CD4-positive, CD25-positive, alpha-beta regulatory T cell (primary cell): Measurements from ENCODE around the gene HEPACAM2. TPM values are rescaled to one million over a fixed set of nuclear protein-coding genes. Genes with fewer than 3 reads are reported as not detected.

Source experiments
- ATAC-seq, 2 donors: fragments of 150-1000 bp; cut with Tn5 transposase; one replicate each; pipeline ENCODE4 v1.10.0; 2021; ENCODE audit warnings: low read depth in 2 of 2, moderate number of reproducible peaks in 2 of 2, moderate library complexity in 1 of 2
- DNase-seq, 3 donors: peaks; one replicate each; pipeline versions ENCODE4 v3.0.0 to v3.0.0-alpha.2; 2012 to 2022; ENCODE audit warnings: mixed read lengths in 1 of 3
- H3K27ac ChIP-seq: one replicate; pipeline ENCODE4 v1.7.0; 2013; ENCODE audit warnings: mild to moderate bottlenecking, low read length; ENCODE audit not compliant: insufficient read depth, poor library complexity, severe bottlenecking
- H3K27me3 ChIP-seq: one replicate; pipeline ENCODE4 v1.7.0; 2013; ENCODE audit warnings: low read length; ENCODE audit not compliant: control insufficient read depth, insufficient read depth
- H3K36me3 ChIP-seq: one replicate; pipeline ENCODE4 v1.7.0; 2013; ENCODE audit warnings: mild to moderate bottlenecking, low read length, moderate library complexity; ENCODE audit not compliant: control insufficient read depth, insufficient read depth
- H3K4me1 ChIP-seq: 2 replicates; pipeline ENCODE4 v1.7.0; 2013; ENCODE audit warnings: mild to moderate bottlenecking, low read length; ENCODE audit not compliant: insufficient read depth, control insufficient read depth, poor library complexity, severe bottlenecking
- H3K4me3 ChIP-seq: one replicate; pipeline ENCODE4 v1.7.0; 2013; ENCODE audit warnings: low read depth, mild to moderate bottlenecking, low read length, moderate library complexity
- H3K9me3 ChIP-seq, 2 experiments: 1 replicate in 1 of 2; 2 replicates in 1 of 2; pipeline ENCODE4 v1.7.0; 2013; ENCODE audit warnings: low read length in 2 of 2, mild to moderate bottlenecking in 1 of 2, moderate library complexity in 1 of 2; ENCODE audit not compliant: control insufficient read depth in 2 of 2
- H3K27ac Mint-ChIP-seq, 3 donors: one replicate each; pipeline ENCODE4 v1.8.0; 2020 to 2022; ENCODE audit warnings: mild to moderate bottlenecking in 3 of 3, mixed read lengths in 3 of 3, moderate library complexity in 2 of 3
- H3K27me3 Mint-ChIP-seq: one replicate; pipeline ENCODE4 v1.8.0; 2022; ENCODE audit warnings: mild to moderate bottlenecking, mixed read lengths
- H3K36me3 Mint-ChIP-seq: one replicate; pipeline ENCODE4 v1.8.0; 2020; ENCODE audit warnings: mixed read lengths
- H3K4me1 Mint-ChIP-seq, 4 donors: one replicate each; pipeline ENCODE4 v1.8.0; 2020 to 2022; ENCODE audit warnings: mixed read lengths in 4 of 4, mild to moderate bottlenecking in 1 of 4
- H3K4me3 Mint-ChIP-seq, 4 donors: one replicate each; pipeline ENCODE4 v1.8.0; 2020 to 2022; ENCODE audit warnings: mild to moderate bottlenecking in 4 of 4, mixed read lengths in 4 of 4, moderate library complexity in 3 of 4
- H3K9me3 Mint-ChIP-seq, 7 donors: one replicate each; pipeline ENCODE4 v1.8.0; 2020 to 2022; ENCODE audit warnings: mixed read lengths in 7 of 7, mild to moderate bottlenecking in 3 of 7, moderate library complexity in 2 of 7
- polyA plus RNA-seq, 4 donors: library from polyadenylated mRNA; unstranded; fragments of 300-500 nt; fragmentation: Illumina TruSeq; gene quantifications; one replicate each; pipeline ENCODE4 v1.2.3, GENCODE V29; 2021
- total RNA-seq: library from RNA; stranded (reverse); gene quantifications from one replicate; pipeline ENCODE4 v1.2.3, GENCODE V29; 2022

HEPACAM2 gene
- total and polyA plus RNA-seq, 5 donors from 2014 or later = not detected

DNA sequence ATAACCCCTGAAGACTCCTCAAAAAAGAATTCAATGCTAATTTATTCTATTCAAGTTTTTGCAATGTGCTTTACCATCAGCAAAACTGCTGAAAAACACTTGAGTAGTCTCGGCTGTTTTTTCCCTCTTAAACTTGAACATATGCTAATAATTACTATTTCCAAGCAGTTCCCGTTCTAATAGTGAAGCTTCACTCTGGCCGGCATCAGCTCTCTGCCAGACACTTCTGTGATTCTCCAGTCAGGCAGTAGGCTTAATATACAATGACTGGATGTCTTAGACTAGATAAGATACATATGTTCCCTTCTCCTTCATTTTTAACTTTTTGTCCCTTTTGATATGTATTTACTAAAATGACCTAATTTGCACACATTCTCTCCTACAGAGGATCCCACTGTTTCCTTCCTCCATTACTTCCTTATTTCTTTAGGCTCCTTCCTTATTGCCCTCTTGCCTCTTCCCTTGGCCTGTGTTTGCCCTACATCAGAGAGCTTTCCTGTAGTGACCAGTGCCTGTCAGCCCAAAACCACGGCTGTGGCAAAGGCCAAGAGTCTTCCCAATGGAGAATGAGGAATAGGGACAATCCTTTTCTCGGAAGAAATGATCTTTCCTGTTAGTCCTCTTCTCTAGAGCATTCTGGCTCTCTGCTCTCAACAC is 23.5 kb downstream of the HEPACAM2 start:
- Histone ChIP-seq H3K4me3 (no peak overlapping the region), H3K27ac (no peak overlapping the region), H3K4me1 (no peaks in the 10 kb centered on the region), H3K27me3 (peaks cover 20% of the 10 kb centered on the region), H3K36me3 (no peaks in the 10 kb centered on the region), H3K9me3 (no peaks in the 10 kb centered on the region)
- no peak overlapping the region for H3K4me3 Mint-ChIP-seq
- H3K36me3 Mint-ChIP-seq = no peaks in the 10 kb centered on the region
- no peaks in the 10 kb centered on the region for H3K9me3 Mint-ChIP-seq
- peak overlapping the region in 1 of 3 donors; percentile 72 for H3K27ac Mint-ChIP-seq
- no peak for DNase-seq
- peaks cover 0 to 4% (median 0%) of the 10 kb centered on the region in 4 donors for H3K4me1 Mint-ChIP-seq
- peaks cover 43% of the 10 kb centered on the region for H3K27me3 Mint-ChIP-seq
- ATAC-seq = no peak

DNA sequence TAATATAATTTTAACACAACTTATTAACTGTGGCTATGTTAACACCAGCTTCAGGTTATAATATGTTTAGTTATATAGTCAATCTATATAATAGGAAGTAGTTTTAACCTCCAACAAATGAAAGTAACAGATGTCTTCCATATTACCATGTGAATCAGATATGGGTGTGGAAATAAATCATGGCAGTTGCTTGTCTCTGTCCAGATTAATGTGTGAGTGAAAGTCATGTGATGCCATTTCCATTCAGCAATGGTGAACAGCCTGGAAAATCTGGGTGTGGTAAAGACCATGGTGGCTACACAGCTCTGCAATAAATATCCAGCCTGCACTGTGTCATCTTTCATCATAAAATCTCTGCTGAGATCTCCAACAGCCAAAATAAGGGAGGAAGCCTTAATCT is 27.8 kb downstream of the HEPACAM2 start:
- Mint-ChIP-seq H3K4me3 (no peak overlapping the region), H3K4me1 (no peaks in the 10 kb centered on the region), H3K27me3 (peaks cover 43% of the 10 kb centered on the region), H3K36me3 (no peaks in the 10 kb centered on the region), H3K27ac (no peak overlapping the region), H3K9me3 (peaks cover 0 to 3% (median 0%) of the 10 kb centered on the region in 7 donors)
- Histone ChIP-seq H3K4me1 (no peaks in the 10 kb centered on the region), H3K27me3 (peaks cover 23% of the 10 kb centered on the region), H3K9me3 (no peaks in the 10 kb centered on the region), H3K36me3 (no peaks in the 10 kb centered on the region), H3K4me3 (no peak overlapping the region), H3K27ac (no peak overlapping the region)
- no peak for ATAC-seq
- no peak for DNase-seq

GRCh38 chr7:93196336-93196735 is 29.9 kb downstream of the HEPACAM2 start:
- H3K4me1 Mint-ChIP-seq = no peaks in the 10 kb centered on the region
- Histone ChIP-seq H3K36me3 (no peaks in the 10 kb centered on the region), H3K4me1 (no peaks in the 10 kb centered on the region), H3K4me3 (no peak overlapping the region), H3K27me3 (peaks cover 31% of the 10 kb centered on the region), H3K27ac (no peak overlapping the region), H3K9me3 (no peaks in the 10 kb centered on the region)
- DNase-seq (no peak), ATAC-seq (no peak)
- no peak overlapping the region for H3K4me3 Mint-ChIP-seq
- no peak overlapping the region for H3K27ac Mint-ChIP-seq
- no peaks in the 10 kb centered on the region for H3K36me3 Mint-ChIP-seq
- peaks cover 0 to 3% (median 0%) of the 10 kb centered on the region in 7 donors for H3K9me3 Mint-ChIP-seq
- H3K27me3 Mint-ChIP-seq = peaks cover 61% of the 10 kb centered on the region

DNA sequence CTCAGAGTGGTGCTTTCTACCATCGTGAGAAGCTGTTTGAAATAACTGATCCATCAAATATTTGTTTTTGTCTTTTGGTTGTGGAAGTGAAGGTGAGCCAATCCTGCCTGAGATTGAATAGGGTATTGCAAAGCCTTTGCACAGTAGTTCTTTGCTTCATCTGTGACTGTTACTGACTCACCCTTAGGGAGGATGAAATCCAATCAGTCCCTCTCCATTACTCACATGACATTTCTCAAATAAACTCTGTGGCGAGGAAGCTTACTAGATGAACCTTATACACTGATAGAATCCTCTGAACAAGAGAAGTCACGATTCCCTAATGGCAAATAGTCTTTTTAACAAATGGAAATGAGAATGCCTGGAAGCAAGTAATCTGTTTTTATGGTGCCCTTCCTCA is 31.9 kb downstream of the HEPACAM2 start:
- Mint-ChIP-seq H3K4me1 (no peaks in the 10 kb centered on the region), H3K27ac (no peak overlapping the region), H3K27me3 (peaks cover 59% of the 10 kb centered on the region), H3K36me3 (no peaks in the 10 kb centered on the region), H3K4me3 (no peak overlapping the region), H3K9me3 (peaks cover 0 to 3% (median 0%) of the 10 kb centered on the region in 7 donors)
- peaks cover 39% of the 10 kb centered on the region for H3K27me3 ChIP-seq
- H3K9me3 ChIP-seq = no peaks in the 10 kb centered on the region
- H3K27ac ChIP-seq = no peak overlapping the region
- H3K36me3 ChIP-seq = no peaks in the 10 kb centered on the region
- ATAC-seq (no peak), DNase-seq (no peak)
- H3K4me3 ChIP-seq = no peak overlapping the region
- no peaks in the 10 kb centered on the region for H3K4me1 ChIP-seq

DNA sequence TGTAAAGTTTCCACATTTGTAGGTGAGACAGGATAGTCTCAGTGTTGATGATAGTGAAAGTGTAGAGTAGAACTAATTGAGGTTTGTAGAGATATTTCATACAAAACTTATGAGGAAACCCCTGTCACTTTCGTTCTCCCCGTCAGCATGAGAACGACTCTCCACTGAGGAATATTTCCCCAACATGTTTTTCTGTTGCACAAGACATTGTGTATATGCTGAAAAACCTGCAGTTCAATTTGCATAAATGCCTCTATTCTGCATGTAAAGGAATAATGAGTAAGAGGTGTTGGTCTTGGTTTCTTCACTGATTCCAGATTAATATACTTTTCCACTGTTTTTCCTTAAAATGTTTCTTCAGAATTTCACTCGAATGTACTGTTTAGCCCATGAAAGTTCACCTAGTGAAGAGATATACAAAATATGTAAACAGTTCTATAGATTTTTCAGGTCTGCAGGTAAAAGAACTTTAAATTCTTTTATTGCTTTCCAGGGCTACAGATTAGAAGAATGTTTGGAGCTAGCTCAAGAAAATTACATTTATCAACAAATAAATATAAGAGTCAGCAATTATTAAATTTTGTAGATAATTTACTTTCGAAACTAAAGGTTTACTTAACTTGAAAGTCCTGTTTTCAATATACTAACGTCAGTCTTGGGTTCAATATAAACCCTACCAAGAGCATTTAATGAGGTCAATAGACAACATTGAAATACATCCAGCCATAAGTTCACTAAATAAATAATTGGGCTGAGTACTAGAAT is 37.2 kb downstream of the HEPACAM2 start:
- no peaks in the 10 kb centered on the region for H3K9me3 ChIP-seq
- H3K27me3 Mint-ChIP-seq = peaks cover 42% of the 10 kb centered on the region
- no peak for ATAC-seq
- H3K9me3 Mint-ChIP-seq = peaks cover 0 to 3% (median 0%) of the 10 kb centered on the region in 7 donors
- H3K27ac ChIP-seq = no peak overlapping the region
- H3K36me3 Mint-ChIP-seq = no peaks in the 10 kb centered on the region
- H3K4me1 Mint-ChIP-seq = no peaks in the 10 kb centered on the region
- no peaks in the 10 kb centered on the region for H3K36me3 ChIP-seq
- no peak for DNase-seq
- peaks cover 39% of the 10 kb centered on the region for H3K27me3 ChIP-seq
- H3K4me3 ChIP-seq = no peak overlapping the region
- no peak overlapping the region for H3K4me3 Mint-ChIP-seq
- H3K4me1 ChIP-seq = no peaks in the 10 kb centered on the region
- no peak overlapping the region for H3K27ac Mint-ChIP-seq

- no peaks in the 10 kb centered on the region for H3K36me3 Mint-ChIP-seq
- no peaks in the 10 kb centered on the region for H3K4me1 ChIP-seq
- no peaks in the 10 kb centered on the region for H3K9me3 ChIP-seq
- no peak overlapping the region for H3K27ac ChIP-seq
- no peak overlapping the region for H3K4me3 Mint-ChIP-seq
- peaks cover 18% of the 10 kb centered on the region for H3K27me3 ChIP-seq
- DNase-seq = peak in 1 of 3 donors; percentile 32
- H3K27ac Mint-ChIP-seq = no peak overlapping the region
- no peaks in the 10 kb centered on the region for H3K36me3 ChIP-seq
- ATAC-seq = no peak
- peaks cover 0 to 3% (median 0%) of the 10 kb centered on the region in 7 donors for H3K9me3 Mint-ChIP-seq
- H3K27me3 Mint-ChIP-seq = peaks cover 22% of the 10 kb centered on the region
- no peaks in the 10 kb centered on the region for H3K4me1 Mint-ChIP-seq
- H3K4me3 ChIP-seq = no peak overlapping the region
Observed at GRCh38 chr7:93185303-93186027, 40.8 kb downstream of the HEPACAM2 start.

DNA sequence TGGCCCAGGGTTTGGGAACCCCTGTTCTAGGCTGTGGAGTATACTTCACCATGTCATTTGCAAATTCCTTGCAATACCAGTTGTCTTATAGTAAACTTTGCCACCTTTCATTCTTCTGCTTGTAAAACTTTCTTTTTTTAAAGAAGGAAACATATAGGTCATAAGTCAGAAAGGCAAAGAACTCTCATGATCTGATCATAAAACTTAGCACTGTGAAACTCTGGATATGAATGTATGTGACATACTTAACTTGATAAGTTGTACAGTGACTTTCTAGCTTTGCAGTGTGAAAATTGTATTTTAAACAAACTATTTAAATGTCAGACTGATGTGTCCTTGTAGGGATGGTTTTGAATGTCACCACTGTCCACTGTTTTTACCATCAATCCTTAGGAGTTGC is 47.1 kb downstream of the HEPACAM2 start:
- Mint-ChIP-seq H3K4me1 (no peaks in the 10 kb centered on the region), H3K27me3 (peaks cover 16% of the 10 kb centered on the region), H3K36me3 (no peaks in the 10 kb centered on the region), H3K4me3 (no peak overlapping the region), H3K9me3 (peaks cover 0 to 4% (median 0%) of the 10 kb centered on the region in 7 donors), H3K27ac (no peak overlapping the region)
- no peaks in the 10 kb centered on the region for H3K36me3 ChIP-seq
- no peaks in the 10 kb centered on the region for H3K9me3 ChIP-seq
- H3K27me3 ChIP-seq = peaks cover 8% of the 10 kb centered on the region
- no peak for ATAC-seq
- no peak overlapping the region for H3K27ac ChIP-seq
- H3K4me3 ChIP-seq = no peak overlapping the region
- no peak for DNase-seq
- no peaks in the 10 kb centered on the region for H3K4me1 ChIP-seq
